HG03457 (cell line): ENCODE data around the gene NR6A1.

Experiments used
- ATAC-seq: cut with Tn5 transposase; IDR thresholded peaks from one replicate; pipeline ENCODE4 v1.9.1; 2021; ENCODE audit warnings: moderate number of reproducible peaks; ENCODE audit not compliant: unreplicated experiment

The NR6A1 gene

DNA sequence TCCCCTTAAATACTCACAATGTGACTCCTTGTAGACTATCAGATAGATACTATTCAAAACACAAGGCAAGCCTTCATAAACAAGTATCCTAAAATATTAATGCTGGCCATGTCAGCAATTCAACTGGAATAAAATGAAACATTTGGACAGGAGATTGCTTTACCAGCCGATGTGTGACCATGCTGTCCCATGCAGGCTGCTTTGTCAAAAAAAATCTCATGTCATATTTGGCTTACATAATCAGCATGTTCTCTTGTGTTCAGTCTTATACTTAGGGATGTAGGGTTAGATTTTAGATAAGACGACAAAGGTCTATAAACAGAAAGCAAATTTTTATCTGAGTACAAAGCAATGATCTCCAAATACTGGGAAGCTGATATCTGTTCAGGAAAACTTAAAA lies 108.5 kb downstream of the NR6A1 start:
- ATAC-seq = no peak

- ATAC-seq = no peak
These were observed 109.8 kb downstream of the NR6A1 start for GRCh38 chr9:124661271-124661670.

DNA sequence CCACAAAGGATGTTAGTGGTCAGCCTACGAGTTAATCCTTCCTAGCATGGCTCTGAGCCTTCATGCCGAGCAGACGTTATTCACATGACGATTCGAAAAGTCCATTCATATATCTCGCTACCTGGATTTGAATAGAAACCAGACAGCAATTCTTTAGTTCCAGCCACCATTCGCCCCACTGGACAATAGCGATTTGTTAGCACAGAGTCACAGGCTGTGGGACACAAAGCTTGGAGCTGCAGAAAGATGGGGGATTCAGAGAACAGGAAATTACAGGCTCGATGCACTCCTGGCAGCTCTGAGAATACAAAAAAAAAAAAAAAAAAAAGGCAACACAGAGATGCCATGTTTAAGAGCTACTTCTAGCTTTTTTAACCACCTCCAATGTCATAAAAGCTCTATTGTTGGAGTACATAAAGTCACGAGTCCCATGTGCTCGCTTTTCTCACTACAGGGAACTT lies 110.7 kb downstream of the NR6A1 start:
- ATAC-seq = no peak

DNA sequence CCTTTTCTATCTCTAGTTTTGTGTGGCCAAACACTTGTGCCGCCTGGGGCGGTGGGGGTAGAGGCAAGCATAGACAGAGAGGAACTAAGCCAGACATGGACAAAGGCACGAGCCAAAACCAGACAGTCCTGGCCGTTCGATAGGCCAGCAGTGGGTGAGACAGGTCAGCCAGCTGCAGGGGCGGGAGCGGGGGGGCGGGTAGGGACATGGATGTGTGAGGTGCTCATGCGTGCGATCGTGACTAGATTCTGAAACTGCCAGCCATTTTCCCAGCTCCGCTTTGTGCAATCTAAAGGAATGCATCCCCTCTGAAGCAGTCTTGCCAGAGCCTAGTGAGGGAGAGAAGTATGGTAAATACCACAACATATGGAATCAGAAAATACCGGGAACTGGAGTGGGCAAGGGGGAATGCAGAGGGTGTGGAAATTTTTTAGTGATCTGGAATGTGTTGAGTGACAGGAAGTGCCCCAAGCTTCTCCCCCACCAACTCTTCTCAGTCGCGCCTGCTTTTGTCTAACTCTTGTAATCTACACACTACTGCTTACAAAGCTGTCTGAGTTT lies 111.9 kb downstream of the NR6A1 start:
- peak; percentile 37 for ATAC-seq

- peak; percentile 76 for ATAC-seq
These were observed 112.7 kb downstream of the NR6A1 start for GRCh38 chr9:124658165-124659017.

GRCh38 chr9:124657516-124657915 lies 113.6 kb downstream of the NR6A1 start:
- ATAC-seq = no peak

DNA sequence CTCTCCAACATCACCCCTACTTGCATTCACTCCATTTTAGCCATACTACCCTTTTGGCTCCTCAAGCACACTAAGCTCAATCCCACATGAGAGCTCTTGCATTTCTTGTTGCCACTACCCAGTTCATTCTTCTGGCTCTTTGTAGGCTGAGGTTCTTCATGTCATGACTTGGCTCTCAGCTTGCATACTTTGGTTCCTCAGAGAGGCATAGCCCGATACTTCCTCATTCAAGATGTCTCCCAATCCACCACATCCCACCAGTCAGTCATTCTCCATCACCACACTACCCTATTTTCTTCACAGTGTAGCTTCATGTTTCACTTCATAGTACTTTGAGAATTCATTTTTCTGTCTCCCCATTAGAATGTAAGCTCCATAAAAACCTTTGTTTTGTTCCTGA lies 116.7 kb downstream of the NR6A1 start:
- ATAC-seq = no peak

- no peak for ATAC-seq
These were observed 118.3 kb downstream of the NR6A1 start for GRCh38 chr9:124652615-124653393.

DNA sequence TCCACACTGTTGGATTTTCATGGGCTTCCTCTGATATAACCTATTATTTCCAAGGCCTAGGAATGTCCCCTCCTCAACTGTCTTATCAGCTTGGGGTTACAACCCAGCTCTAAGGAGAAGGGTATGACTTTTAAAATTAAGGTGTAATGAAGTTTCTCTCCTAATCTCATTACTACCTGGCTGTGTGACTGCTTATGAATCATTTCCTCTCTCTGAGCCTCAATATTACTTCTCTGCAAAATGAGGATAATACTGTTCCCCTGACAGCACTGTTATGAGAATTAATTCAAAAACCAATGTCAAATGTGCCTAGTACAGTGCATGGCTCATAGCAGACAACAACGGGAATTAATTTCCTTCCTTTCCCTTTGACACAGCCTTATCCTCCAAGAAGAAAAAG lies 118.9 kb downstream of the NR6A1 start:
- ATAC-seq = no peak

GRCh38 chr9:124645274-124645673 lies 125.8 kb downstream of the NR6A1 start:
- no peak for ATAC-seq

DNA sequence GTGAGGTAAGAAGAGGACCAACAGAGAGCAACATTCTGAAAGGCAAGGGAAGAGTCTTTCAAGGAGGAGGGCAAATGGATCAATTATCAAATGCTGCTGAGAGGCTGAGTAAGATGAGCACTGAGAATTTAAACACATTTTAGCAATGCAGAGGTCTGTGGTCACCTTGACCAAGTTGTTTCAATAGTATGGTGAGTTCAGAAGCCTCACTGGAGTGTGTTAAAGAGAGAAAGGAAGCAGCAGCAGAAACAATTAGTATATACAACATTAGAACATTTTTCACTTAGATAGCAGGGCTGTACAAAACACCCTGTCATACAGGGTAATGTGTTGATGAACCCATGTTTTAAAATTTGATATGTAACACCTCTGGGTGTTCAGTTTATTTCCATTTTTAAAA lies 131.5 kb downstream of the NR6A1 start:
- no peak for ATAC-seq

DNA sequence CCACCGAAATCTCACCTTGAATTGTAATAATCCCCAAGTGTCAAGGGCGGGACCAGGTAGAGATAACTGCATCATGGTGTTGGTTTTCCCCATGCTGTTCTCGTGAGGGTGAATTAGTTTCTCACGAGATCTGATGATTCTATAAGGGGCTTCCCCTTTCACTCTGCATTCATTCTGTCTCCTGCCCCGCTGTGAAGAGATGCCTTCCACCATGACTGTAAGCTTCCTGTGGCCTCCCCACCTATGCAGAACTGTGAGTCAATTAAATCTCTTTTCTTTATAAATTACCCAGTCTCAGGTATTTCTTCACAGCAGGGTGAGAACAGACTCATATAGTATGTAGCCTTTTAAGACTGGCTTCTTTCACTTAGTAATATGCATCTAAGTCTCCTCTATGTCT lies 135.8 kb downstream of the NR6A1 start:
- ATAC-seq = no peak

- ATAC-seq = no peak
These were observed 139.0 kb downstream of the NR6A1 start for GRCh38 chr9:124632077-124632621.

- ATAC-seq = no peak
These were observed 139.8 kb downstream of the NR6A1 start for GRCh38 chr9:124631326-124631725.

GRCh38 chr9:124629600-124629999 lies 141.5 kb downstream of the NR6A1 start:
- ATAC-seq = no peak

DNA sequence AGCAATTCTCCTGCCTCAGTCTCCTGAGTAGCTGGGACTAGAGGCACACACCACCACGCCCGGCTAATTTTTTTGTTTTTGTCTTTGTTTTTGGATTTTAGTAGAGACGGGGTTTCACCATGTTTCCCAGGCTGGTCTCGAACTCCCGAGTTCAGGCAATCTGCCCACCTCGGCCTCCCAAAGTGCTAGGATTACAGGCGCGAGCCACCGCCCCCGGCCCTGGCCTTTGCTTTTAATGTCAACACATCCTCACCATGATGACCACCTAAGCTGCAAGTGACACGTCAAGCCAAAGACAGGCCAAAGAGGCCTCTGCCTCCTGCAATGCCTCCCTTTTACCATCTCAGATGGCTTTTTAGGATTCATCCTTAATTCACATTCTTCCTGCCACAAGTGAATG lies 142.4 kb downstream of the NR6A1 start:
- ATAC-seq = no peak

- ATAC-seq = no peak
These were observed 144.8 kb downstream of the NR6A1 start for GRCh38 chr9:124626276-124626675.

- ATAC-seq = no peak
These were observed 146.0 kb downstream of the NR6A1 start for GRCh38 chr9:124625087-124625486.

- no peak for ATAC-seq
These were observed 146.4 kb downstream of the NR6A1 start for GRCh38 chr9:124624735-124624992.

DNA sequence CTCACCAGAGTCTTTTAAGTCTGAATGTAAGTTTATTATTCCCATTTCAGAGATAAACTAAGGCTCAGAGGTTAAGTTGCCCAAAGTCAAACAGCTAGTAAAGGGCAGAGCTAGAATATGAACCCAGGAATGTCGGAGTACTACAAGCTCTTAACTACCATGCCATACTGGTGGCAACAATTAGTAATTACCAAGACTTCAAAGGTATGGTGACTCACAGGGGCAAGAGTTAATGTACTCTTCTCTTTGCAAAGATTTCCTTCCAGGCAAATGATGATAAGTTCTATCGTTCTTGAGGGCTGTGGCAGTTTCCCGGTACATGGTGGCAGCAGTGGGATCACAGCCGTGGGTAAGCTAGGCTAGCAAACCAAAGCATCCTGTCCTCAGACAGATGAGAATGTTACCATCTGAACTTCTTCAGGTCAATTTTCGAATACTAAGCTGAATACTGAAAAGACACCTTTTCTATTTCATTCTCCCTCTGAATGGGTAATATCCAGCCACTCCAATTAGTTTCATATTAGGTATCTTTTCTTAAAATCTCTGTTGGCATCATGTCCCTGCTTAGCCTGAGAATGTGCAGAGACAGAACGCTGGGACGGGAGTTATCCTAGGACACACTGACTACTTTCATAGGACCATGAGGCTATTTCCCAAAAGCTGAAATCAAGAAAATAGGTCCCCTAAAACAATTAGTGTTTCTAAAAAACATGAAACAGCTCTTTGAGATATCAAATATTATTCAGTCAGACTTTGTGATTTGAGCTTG lies 147.0 kb downstream of the NR6A1 start:
- ATAC-seq = no peak

DNA sequence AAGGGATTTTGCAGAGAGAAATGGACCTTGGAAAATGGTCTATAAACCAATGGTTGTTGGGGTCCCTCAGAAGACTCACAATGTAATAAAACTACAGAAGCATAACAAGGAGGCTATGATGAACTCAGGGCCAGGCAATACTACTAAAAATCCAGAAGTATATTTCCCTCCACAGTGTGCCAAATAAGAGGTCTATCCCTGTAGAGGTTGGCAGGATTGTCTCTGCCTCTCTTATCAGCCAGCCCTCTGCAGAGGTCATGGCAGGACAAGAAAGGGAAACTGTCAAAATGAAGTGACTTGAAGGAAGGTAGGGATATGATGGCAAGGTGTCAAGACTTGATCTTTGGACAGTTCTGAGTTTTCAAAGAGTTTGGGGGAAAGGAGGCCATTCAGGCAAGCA lies 148.2 kb downstream of the NR6A1 start:
- ATAC-seq = no peak
